Adrenal gland (tissue), 5 donors: ENCODE results near the gene LPAR3.

Source experiments
- POLR2A ChIP-seq, 2 donors: fragments of 450-650 bp; IDR thresholded peaks; one replicate each; pipeline ENCODE4 v1.6.1; 2017; ENCODE audit warnings: antibody characterized with exemption in 2 of 2, mild to moderate bottlenecking in 2 of 2, moderate library complexity in 1 of 2
- TF ChIP-seq, protein P1 (sequence below), 6 experiments: fragments of 450-650 bp in 4 of 6; fragments of 200-600 bp in 2 of 6; sonication (generic) in 1 of 6; IDR thresholded peaks; 1 replicate in 5 of 6; 2 replicates in 1 of 6; pipeline versions ENCODE4 v1.5.1 to v1.8.0; 2016 to 2021; ENCODE audit warnings: antibody characterized with exemption in 6 of 6, mild to moderate bottlenecking in 2 of 6, moderate library complexity in 1 of 6
- donor health status: DM: no; HTN: no; CAD: no.

- TF ChIP-seq, protein P1, sequence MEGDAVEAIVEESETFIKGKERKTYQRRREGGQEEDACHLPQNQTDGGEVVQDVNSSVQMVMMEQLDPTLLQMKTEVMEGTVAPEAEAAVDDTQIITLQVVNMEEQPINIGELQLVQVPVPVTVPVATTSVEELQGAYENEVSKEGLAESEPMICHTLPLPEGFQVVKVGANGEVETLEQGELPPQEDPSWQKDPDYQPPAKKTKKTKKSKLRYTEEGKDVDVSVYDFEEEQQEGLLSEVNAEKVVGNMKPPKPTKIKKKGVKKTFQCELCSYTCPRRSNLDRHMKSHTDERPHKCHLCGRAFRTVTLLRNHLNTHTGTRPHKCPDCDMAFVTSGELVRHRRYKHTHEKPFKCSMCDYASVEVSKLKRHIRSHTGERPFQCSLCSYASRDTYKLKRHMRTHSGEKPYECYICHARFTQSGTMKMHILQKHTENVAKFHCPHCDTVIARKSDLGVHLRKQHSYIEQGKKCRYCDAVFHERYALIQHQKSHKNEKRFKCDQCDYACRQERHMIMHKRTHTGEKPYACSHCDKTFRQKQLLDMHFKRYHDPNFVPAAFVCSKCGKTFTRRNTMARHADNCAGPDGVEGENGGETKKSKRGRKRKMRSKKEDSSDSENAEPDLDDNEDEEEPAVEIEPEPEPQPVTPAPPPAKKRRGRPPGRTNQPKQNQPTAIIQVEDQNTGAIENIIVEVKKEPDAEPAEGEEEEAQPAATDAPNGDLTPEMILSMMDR (IDR thresholded peaks at IDR 0.05) = no peak
- no peak for TF ChIP-seq POLR2A (IDR thresholded peaks at IDR 0.05)
These were observed 128.9 kb downstream of the LPAR3 start for GRCh38 chr1:84763912-84764680.
